Neural cell (in vitro differentiated cells): Measurements from ENCODE around the gene SLC12A9. TPM values are rescaled to one million over a fixed set of nuclear protein-coding genes. Genes with fewer than 3 reads are reported as not detected.

Experiments used
- H2AFZ ChIP-seq: fragments of 200-600, 300-800 bp; sonication (generic), shearing (Covaris generic); 2 replicates; pipeline ENCODE4 v1.6.0; 2014; ENCODE audit warnings: low read depth, mild to moderate bottlenecking, antibody characterized with exemption, low read length, moderate library complexity
- H3F3A ChIP-seq: fragments of 200-600 bp; shearing (Covaris generic); 2 replicates; pipeline ENCODE4 v1.6.1; 2016; ENCODE audit warnings: mild to moderate bottlenecking, moderate library complexity, mixed read lengths, antibody characterized with exemption, low read length; ENCODE audit not compliant: insufficient read depth, poor library complexity, severe bottlenecking
- H3K27ac ChIP-seq: fragments of 200-600, 300-800 bp; sonication (generic), shearing (Covaris generic); 2 replicates; pipeline ENCODE4 v1.5.1; 2014; ENCODE audit warnings: mild to moderate bottlenecking, low read length, moderate library complexity
- H3K27me3 ChIP-seq: fragments of 300-800, 200-600 bp; sonication (generic), shearing (Covaris generic); 2 replicates; pipeline ENCODE4 v1.6.0; 2014; ENCODE audit warnings: mild to moderate bottlenecking, low read depth, low read length, moderate library complexity; ENCODE audit not compliant: insufficient read depth
- H3K36me3 ChIP-seq: fragments of 300-800, 200-600 bp; sonication (generic), shearing (Covaris generic); 2 replicates; pipeline ENCODE4 v1.5.1; 2014; ENCODE audit warnings: mild to moderate bottlenecking, antibody characterized with exemption, low read length, moderate library complexity; ENCODE audit not compliant: insufficient read depth
- H3K4me2 ChIP-seq: fragments of 300-800, 200-600 bp; sonication (generic), shearing (Covaris generic); 2 replicates; pipeline ENCODE4 v1.6.0; 2014; ENCODE audit warnings: mild to moderate bottlenecking, low read length
- H3K4me3 ChIP-seq: fragments of 300-800, 200-600 bp; sonication (generic), shearing (Covaris generic); 2 replicates; pipeline ENCODE4 v1.5.1; 2014; ENCODE audit warnings: mild to moderate bottlenecking, low read length, moderate library complexity
- H3K79me2 ChIP-seq: fragments of 200-600 bp; shearing (Covaris generic); replicated peaks from 2 replicates; pipeline ENCODE4 v1.6.0; 2014; ENCODE audit warnings: mild to moderate bottlenecking, low read length, moderate library complexity; ENCODE audit not compliant: insufficient read depth
- H3K9ac ChIP-seq: fragments of 300-800, 200-600 bp; sonication (generic), shearing (Covaris generic); 2 replicates; pipeline ENCODE4 v1.6.1; 2016; ENCODE audit warnings: mild to moderate bottlenecking, low read length, mixed read lengths
- H3K9me2 ChIP-seq: fragments of 200-600 bp; shearing (Covaris generic); 2 replicates; pipeline ENCODE4 v1.6.1; 2016; ENCODE audit warnings: mild to moderate bottlenecking, low read length, mixed read lengths; ENCODE audit not compliant: insufficient read depth
- H3K9me3 ChIP-seq: fragments of 200-600, 300-800 bp; sonication (generic), shearing (Covaris generic); 2 replicates; pipeline ENCODE4 v1.6.1; 2016; ENCODE audit warnings: mild to moderate bottlenecking, mixed run types, low read length, moderate library complexity, mixed read lengths
- H4K20me1 ChIP-seq: fragments of 200-600 bp; shearing (Covaris generic); 2 replicates; pipeline ENCODE4 v1.6.1; 2016; ENCODE audit warnings: mild to moderate bottlenecking, mixed run types; ENCODE audit not compliant: insufficient read depth
- CTCF ChIP-seq: fragments of 450-650 bp; IDR thresholded peaks from 2 replicates; pipeline ENCODE4 v1.5.1; 2014; ENCODE audit warnings: antibody characterized with exemption, mild to moderate bottlenecking, moderate library complexity; ENCODE audit not compliant: poor library complexity, severe bottlenecking
- EP300 ChIP-seq: fragments of 450-650 bp; conservative IDR thresholded peaks from 2 replicates; pipeline ENCODE4 v1.6.1; 2014; ENCODE audit warnings: antibody characterized with exemption, mild to moderate bottlenecking, moderate library complexity; ENCODE audit not compliant: poor library complexity, severe bottlenecking
- EZH2 ChIP-seq: fragments of 200-600, 300-800 bp; shearing (Covaris generic), sonication (generic); IDR thresholded peaks from 2 replicates; pipeline ENCODE4 v1.6.1; 2014; ENCODE audit warnings: antibody characterized with exemption, low read length, borderline replicate concordance, mild to moderate bottlenecking; ENCODE audit not compliant: insufficient read depth, poor library complexity, severe bottlenecking
- MXI1 ChIP-seq: fragments of 450-650 bp; conservative IDR thresholded peaks from 2 replicates; pipeline ENCODE4 v1.6.1; 2014; ENCODE audit warnings: antibody characterized with exemption, mild to moderate bottlenecking; ENCODE audit not compliant: poor library complexity, severe bottlenecking
- POLR2AphosphoS5 ChIP-seq: IDR thresholded peaks from 2 replicates; pipeline ENCODE4 v1.6.1; 2012
- RAD21 ChIP-seq: fragments of 450-650 bp; conservative IDR thresholded peaks from 2 replicates; pipeline ENCODE4 v1.6.1; 2014; ENCODE audit warnings: antibody characterized with exemption, mild to moderate bottlenecking, moderate library complexity
- SMC3 ChIP-seq: fragments of 450-650 bp; conservative IDR thresholded peaks from 2 replicates; pipeline ENCODE4 v1.6.1; 2014; ENCODE audit warnings: antibody characterized with exemption, mild to moderate bottlenecking, moderate library complexity; ENCODE audit not compliant: poor library complexity
- TAF1 ChIP-seq: IDR thresholded peaks from 2 replicates; pipeline ENCODE4 v1.6.1; 2012; ENCODE audit warnings: low read depth
- polyA plus RNA-seq: library from polyadenylated mRNA; depleted of rRNA; stranded (reverse); fragments of >200 nt; gene quantifications from 2 replicates; pipeline ENCODE4 v1.2.3, GENCODE V29; 2014
- TF ChIP-seq, protein P1 (sequence below): IDR thresholded peaks from 2 replicates; pipeline ENCODE4 v1.6.1; 2012; ENCODE audit warnings: borderline replicate concordance

SLC12A9 gene
- polyA plus RNA-seq, 1 donor from 2014 or later = 21.2 TPM

- Histone ChIP-seq H3K4me2 (no peak overlapping the region), H3K27ac (no peak overlapping the region), H3K9ac (no peak overlapping the region), H2AFZ (no peak overlapping the region), H3K79me2 (no peaks in the 10 kb centered on the region), H3F3A (no peaks in the 10 kb centered on the region), H3K36me3 (peaks cover 18% of the 10 kb centered on the region), H3K27me3 (peaks cover 4% of the 10 kb centered on the region), H3K9me2 (no peaks in the 10 kb centered on the region), H3K9me3 (no peaks in the 10 kb centered on the region), H3K4me3 (no peak overlapping the region), H4K20me1 (no peaks in the 10 kb centered on the region)
- TF ChIP-seq MXI1 = no peak
- TF ChIP-seq POLR2AphosphoS5 = no peak
- TF ChIP-seq EP300 = no peak
- no peak for TF ChIP-seq SMC3
- no peak for TF ChIP-seq RAD21
- no peak for TF ChIP-seq EZH2
- no peak for TF ChIP-seq CTCF
- TF ChIP-seq TAF1 = no peak
- TF ChIP-seq, protein P1, sequence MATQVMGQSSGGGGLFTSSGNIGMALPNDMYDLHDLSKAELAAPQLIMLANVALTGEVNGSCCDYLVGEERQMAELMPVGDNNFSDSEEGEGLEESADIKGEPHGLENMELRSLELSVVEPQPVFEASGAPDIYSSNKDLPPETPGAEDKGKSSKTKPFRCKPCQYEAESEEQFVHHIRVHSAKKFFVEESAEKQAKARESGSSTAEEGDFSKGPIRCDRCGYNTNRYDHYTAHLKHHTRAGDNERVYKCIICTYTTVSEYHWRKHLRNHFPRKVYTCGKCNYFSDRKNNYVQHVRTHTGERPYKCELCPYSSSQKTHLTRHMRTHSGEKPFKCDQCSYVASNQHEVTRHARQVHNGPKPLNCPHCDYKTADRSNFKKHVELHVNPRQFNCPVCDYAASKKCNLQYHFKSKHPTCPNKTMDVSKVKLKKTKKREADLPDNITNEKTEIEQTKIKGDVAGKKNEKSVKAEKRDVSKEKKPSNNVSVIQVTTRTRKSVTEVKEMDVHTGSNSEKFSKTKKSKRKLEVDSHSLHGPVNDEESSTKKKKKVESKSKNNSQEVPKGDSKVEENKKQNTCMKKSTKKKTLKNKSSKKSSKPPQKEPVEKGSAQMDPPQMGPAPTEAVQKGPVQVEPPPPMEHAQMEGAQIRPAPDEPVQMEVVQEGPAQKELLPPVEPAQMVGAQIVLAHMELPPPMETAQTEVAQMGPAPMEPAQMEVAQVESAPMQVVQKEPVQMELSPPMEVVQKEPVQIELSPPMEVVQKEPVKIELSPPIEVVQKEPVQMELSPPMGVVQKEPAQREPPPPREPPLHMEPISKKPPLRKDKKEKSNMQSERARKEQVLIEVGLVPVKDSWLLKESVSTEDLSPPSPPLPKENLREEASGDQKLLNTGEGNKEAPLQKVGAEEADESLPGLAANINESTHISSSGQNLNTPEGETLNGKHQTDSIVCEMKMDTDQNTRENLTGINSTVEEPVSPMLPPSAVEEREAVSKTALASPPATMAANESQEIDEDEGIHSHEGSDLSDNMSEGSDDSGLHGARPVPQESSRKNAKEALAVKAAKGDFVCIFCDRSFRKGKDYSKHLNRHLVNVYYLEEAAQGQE = no peak
Measured at GRCh38 chr7:100886936-100887515, 34.5 kb downstream of the SLC12A9 start.

DNA sequence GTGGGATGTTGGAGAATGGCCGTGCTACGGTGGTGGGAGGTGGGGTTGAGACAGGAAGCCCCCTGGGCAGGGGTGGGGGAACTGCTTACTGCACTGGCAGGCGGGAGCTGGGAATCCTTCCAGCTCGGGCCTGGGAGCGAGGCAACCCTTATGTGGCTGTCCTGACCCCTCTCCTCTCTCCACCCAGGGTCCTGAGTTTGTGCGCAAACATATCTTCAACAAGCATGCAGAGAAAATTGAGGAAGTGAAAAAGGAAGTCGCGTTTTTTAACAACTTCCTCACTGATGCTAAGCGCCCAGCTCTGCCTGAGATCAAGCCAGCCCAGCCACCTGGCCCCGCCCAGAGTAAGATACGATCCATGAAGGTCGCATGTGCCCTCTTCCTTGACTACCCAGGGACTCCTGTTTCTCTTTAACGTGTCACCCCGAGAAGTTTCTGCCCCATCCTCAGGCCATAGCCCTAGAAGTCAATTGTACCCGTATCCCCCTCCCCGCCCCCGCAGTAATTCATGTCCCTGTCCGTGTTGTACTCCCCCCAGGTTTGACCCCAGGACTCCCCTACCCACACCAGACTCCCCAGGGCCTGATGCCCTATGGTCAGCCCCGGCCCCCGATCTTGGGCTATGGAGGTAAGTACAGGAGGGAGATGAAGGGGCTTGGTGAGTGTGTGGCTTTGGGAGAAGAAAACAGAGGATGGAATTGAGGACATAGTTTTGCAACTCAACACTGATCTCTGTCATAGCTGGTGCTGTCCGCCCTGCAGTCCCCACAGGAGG is 35.2 kb downstream of the SLC12A9 start:
- H3K27me3 ChIP-seq = peaks cover 4% of the 10 kb centered on the region
- H3F3A ChIP-seq = no peaks in the 10 kb centered on the region
- H3K9ac ChIP-seq = no peak overlapping the region
- H3K9me3 ChIP-seq = no peaks in the 10 kb centered on the region
- H3K9me2 ChIP-seq = no peaks in the 10 kb centered on the region
- H3K4me2 ChIP-seq = no peak overlapping the region
- TF ChIP-seq SMC3 = no peak
- TF ChIP-seq POLR2AphosphoS5 = no peak
- no peak for TF ChIP-seq RAD21
- TF ChIP-seq TAF1 = no peak
- no peak for TF ChIP-seq EZH2
- no peak for TF ChIP-seq EP300
- TF ChIP-seq CTCF = no peak
- TF ChIP-seq, protein P1 = no peak
- TF ChIP-seq MXI1 = no peak
- H4K20me1 ChIP-seq = no peaks in the 10 kb centered on the region
- H3K36me3 ChIP-seq = peaks cover 18% of the 10 kb centered on the region
- H3K27ac ChIP-seq = no peak overlapping the region
- no peak overlapping the region for H2AFZ ChIP-seq
- H3K79me2 ChIP-seq = no peaks in the 10 kb centered on the region
- no peak overlapping the region for H3K4me3 ChIP-seq
